Osteoblast (primary cell): ENCODE data around the gene CBX8. TPM values are rescaled to one million over a fixed set of nuclear protein-coding genes. Genes with fewer than 3 reads are reported as not detected.

Experiments
- DNase-seq: peaks from one replicate; pipeline ENCODE4 v3.0.0; 2011; ENCODE audit warnings: low spot score, mixed read lengths; ENCODE audit not compliant: insufficient read length; ENCODE audit errors: missing footprints
- H2AFZ ChIP-seq: 2 replicates; pipeline ENCODE4 v1.6.0; 2011; ENCODE audit warnings: mild to moderate bottlenecking, low read length
- H3K27ac ChIP-seq: 2 replicates; pipeline ENCODE4 v1.5.1; 2011; ENCODE audit warnings: mild to moderate bottlenecking, low read depth, low read length, moderate library complexity
- H3K27me3 ChIP-seq: 2 replicates; pipeline ENCODE4 v1.6.0; 2012; ENCODE audit warnings: mild to moderate bottlenecking, control low read depth, inconsistent platforms, low read length, moderate library complexity; ENCODE audit not compliant: insufficient read depth
- H3K36me3 ChIP-seq: 2 replicates; pipeline ENCODE4 v1.5.1; 2011; ENCODE audit warnings: mild to moderate bottlenecking, low read length, control low read depth, moderate library complexity; ENCODE audit not compliant: insufficient read depth
- H3K4me1 ChIP-seq: 2 replicates; pipeline ENCODE4 v1.5.1; 2011; ENCODE audit warnings: mild to moderate bottlenecking, low read length, control low read depth, moderate library complexity; ENCODE audit not compliant: insufficient read depth
- H3K4me2 ChIP-seq: 2 replicates; pipeline ENCODE4 v1.6.0; 2011; ENCODE audit warnings: mild to moderate bottlenecking, low read length; ENCODE audit not compliant: insufficient read depth
- H3K4me3 ChIP-seq: fragments of 200-600 bp; sonication (generic); 3 replicates; pipeline ENCODE4 v1.5.1; 2012; ENCODE audit warnings: mild to moderate bottlenecking, low read length, inconsistent platforms; ENCODE audit not compliant: insufficient read depth
- H3K79me2 ChIP-seq: 2 replicates; pipeline ENCODE4 v1.6.0; 2012; ENCODE audit warnings: mild to moderate bottlenecking, low read length, control low read depth, inconsistent platforms; ENCODE audit not compliant: insufficient read depth
- H3K9me3 ChIP-seq: 2 replicates; pipeline ENCODE4 v1.5.1; 2011; ENCODE audit warnings: low read depth, low read length, control low read depth
- H4K20me1 ChIP-seq: 2 replicates; pipeline ENCODE4 v1.6.0; 2012; ENCODE audit warnings: mild to moderate bottlenecking, low read length, control low read depth; ENCODE audit not compliant: insufficient read depth
- total RNA-seq: library from RNA; depleted of rRNA; stranded (reverse); fragments of >200 nt; gene quantifications from 2 replicates; pipeline ENCODE4 v1.2.3, GENCODE V29; 2012
- TF ChIP-seq, protein P1 (sequence below): IDR thresholded peaks from 2 replicates; pipeline ENCODE4 v1.5.1; 2011; ENCODE audit warnings: mild to moderate bottlenecking, low read depth, low read length, moderate library complexity; ENCODE audit errors: extremely low read depth

The CBX8 gene
- total RNA-seq, 1 donor: 3.3 TPM

GRCh38 chr17:79814974-79815835, 18.3 kb upstream of the CBX8 start:
- H3K4me1 ChIP-seq: peaks cover 3% of the 10 kb centered on the region
- no peak overlapping the region for H2AFZ ChIP-seq
- H3K4me2 ChIP-seq: peak overlapping the region; percentile 40
- peaks cover 66% of the 10 kb centered on the region for H3K27me3 ChIP-seq
- peak; percentile 96 for DNase-seq
- H3K27ac ChIP-seq: no peak overlapping the region
- H3K9me3 ChIP-seq: no peaks in the 10 kb centered on the region
- H3K79me2 ChIP-seq: no peaks in the 10 kb centered on the region
- H4K20me1 ChIP-seq: no peaks in the 10 kb centered on the region
- H3K36me3 ChIP-seq: no peaks in the 10 kb centered on the region
- H3K4me3 ChIP-seq: peak overlapping the region; percentile 39
- TF ChIP-seq, protein P1, sequence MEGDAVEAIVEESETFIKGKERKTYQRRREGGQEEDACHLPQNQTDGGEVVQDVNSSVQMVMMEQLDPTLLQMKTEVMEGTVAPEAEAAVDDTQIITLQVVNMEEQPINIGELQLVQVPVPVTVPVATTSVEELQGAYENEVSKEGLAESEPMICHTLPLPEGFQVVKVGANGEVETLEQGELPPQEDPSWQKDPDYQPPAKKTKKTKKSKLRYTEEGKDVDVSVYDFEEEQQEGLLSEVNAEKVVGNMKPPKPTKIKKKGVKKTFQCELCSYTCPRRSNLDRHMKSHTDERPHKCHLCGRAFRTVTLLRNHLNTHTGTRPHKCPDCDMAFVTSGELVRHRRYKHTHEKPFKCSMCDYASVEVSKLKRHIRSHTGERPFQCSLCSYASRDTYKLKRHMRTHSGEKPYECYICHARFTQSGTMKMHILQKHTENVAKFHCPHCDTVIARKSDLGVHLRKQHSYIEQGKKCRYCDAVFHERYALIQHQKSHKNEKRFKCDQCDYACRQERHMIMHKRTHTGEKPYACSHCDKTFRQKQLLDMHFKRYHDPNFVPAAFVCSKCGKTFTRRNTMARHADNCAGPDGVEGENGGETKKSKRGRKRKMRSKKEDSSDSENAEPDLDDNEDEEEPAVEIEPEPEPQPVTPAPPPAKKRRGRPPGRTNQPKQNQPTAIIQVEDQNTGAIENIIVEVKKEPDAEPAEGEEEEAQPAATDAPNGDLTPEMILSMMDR: no peak

GRCh38 chr17:79814127-79814973, 17.5 kb upstream of the CBX8 start:
- Histone ChIP-seq H3K27ac (no peak overlapping the region), H3K4me2 (peak overlapping the region; percentile 40), H3K4me3 (peak overlapping the region; percentile 39), H4K20me1 (no peaks in the 10 kb centered on the region), H3K27me3 (peaks cover 69% of the 10 kb centered on the region), H3K9me3 (no peaks in the 10 kb centered on the region), H2AFZ (no peak overlapping the region), H3K79me2 (no peaks in the 10 kb centered on the region), H3K4me1 (peaks cover 3% of the 10 kb centered on the region), H3K36me3 (no peaks in the 10 kb centered on the region)
- TF ChIP-seq, protein P1: no peak
- DNase-seq: peak; percentile 92

GRCh38 chr17:79813297-79814126, 16.6 kb upstream of the CBX8 start:
- TF ChIP-seq, protein P1: no peak
- Histone ChIP-seq H3K9me3 (no peaks in the 10 kb centered on the region), H3K27ac (no peak overlapping the region), H3K79me2 (no peaks in the 10 kb centered on the region), H2AFZ (no peak overlapping the region), H3K4me1 (peaks cover 3% of the 10 kb centered on the region), H3K36me3 (no peaks in the 10 kb centered on the region), H3K4me2 (no peak overlapping the region), H3K27me3 (peaks cover 77% of the 10 kb centered on the region), H4K20me1 (peaks cover 2% of the 10 kb centered on the region), H3K4me3 (no peak overlapping the region)
- peak; percentile 93 for DNase-seq
